Lower leg skin (tissue), 4 donors: Measurements from ENCODE around the gene TMCO1. TPM values are rescaled to one million over a fixed set of nuclear protein-coding genes. Genes with fewer than 3 reads are reported as not detected.
"Not testable (repeated sequence)": the region's sequence is repeated elsewhere in the genome, so short reads cannot be mapped to it uniquely, and the experiment has no call there.

Experiments
- DNase-seq, 2 donors: peaks; one replicate each; pipeline ENCODE4 v3.0.0-alpha.2; 2019; ENCODE audit warnings: low spot score in 2 of 2
- H3K4me3 ChIP-seq: fragments of 200-600 bp; sonication (generic); 2 replicates; pipeline ENCODE4 v1.5.1; 2017; ENCODE audit warnings: mild to moderate bottlenecking, low read depth; ENCODE audit not compliant: poor library complexity, severe bottlenecking
- CTCF ChIP-seq, 3 donors: fragments of 450-650 bp; IDR thresholded peaks; one replicate each; pipeline ENCODE4 v1.5.1; 2016; ENCODE audit warnings: antibody characterized with exemption in 3 of 3, mild to moderate bottlenecking in 3 of 3, moderate library complexity in 2 of 3
- POLR2A ChIP-seq, 2 donors: fragments of 450-650 bp; IDR thresholded peaks; one replicate each; pipeline ENCODE4 v1.6.1; 2016 to 2017; ENCODE audit warnings: antibody characterized with exemption in 2 of 2, mild to moderate bottlenecking in 1 of 2, moderate library complexity in 1 of 2
- WGBS, 2 donors: methylation state at CpG; one replicate each; pipeline ENCODE4 v1.1.5; 2018; 5-methylcytosine and 5-hydroxymethylcytosine counted together
- intact Hi-C: fragments of 100-400 bp; cut with DNase I; formaldehyde crosslinking; loops from one replicate; pipeline ENCODE4 v1.15.0; 2023; ENCODE audit warnings: low total_unique reads
- total RNA-seq, 4 donors: library from RNA; depleted of rRNA; stranded (reverse); fragments of >200 nt; gene quantifications; one replicate each; pipeline ENCODE4 v1.1.0, GENCODE V29; 2016

The TMCO1 gene
- total RNA-seq, 4 donors from 2014 or later: 34.4 to 48.6 (median 42.7) TPM

- whole genome bisulfite sequencing, 2 donors: 93 to 96% methylated on average over 6 of the region's 6 CpGs
- TF ChIP-seq CTCF (IDR thresholded peaks at IDR 0.05) (no peak), POLR2A (IDR thresholded peaks at IDR 0.05) (no peak)
- DNase-seq: no peak
- no peak overlapping the region for H3K4me3 ChIP-seq
- intact Hi-C loops: no loop called here
Measured at GRCh38 chr1:165686121-165686970, 82.3 kb downstream of the TMCO1 start.

- 0 to 98% methylated on average over 1 of the region's 1 CpG for WGBS, 2 donors
- intact Hi-C loops: no loop called here
- H3K4me3 ChIP-seq: no peak overlapping the region
Measured at GRCh38 chr1:165683848-165684485, 84.7 kb downstream of the TMCO1 start.

GRCh38 chr1:165680773-165681172, 87.9 kb downstream of the TMCO1 start:
- 98 to 99% methylated on average over 4 of the region's 4 CpGs for WGBS, 2 donors
- H3K4me3 ChIP-seq: not testable (repeated sequence)

More at GRCh38 chr1:165683848-165684485, 84.7 kb downstream of the TMCO1 start:
- no peak for DNase-seq
- no peak for TF ChIP-seq POLR2A (IDR thresholded peaks at IDR 0.05)
- TF ChIP-seq CTCF (IDR thresholded peaks at IDR 0.05): no peak

GRCh38 chr1:165680303-165680702, 88.4 kb downstream of the TMCO1 start:
- intact Hi-C loops: no loop called here
- H3K4me3 ChIP-seq: no peak overlapping the region
- no peak for DNase-seq
- TF ChIP-seq CTCF (IDR thresholded peaks at IDR 0.05) (no peak), POLR2A (IDR thresholded peaks at IDR 0.05) (no peak)
- WGBS, 2 donors: 89 to 93% methylated on average over 2 of the region's 2 CpGs

More at GRCh38 chr1:165680773-165681172, 87.9 kb downstream of the TMCO1 start:
- DNase-seq, intact Hi-C loops: not testable (repeated sequence)

GRCh38 chr1:165679282-165680036, 89.2 kb downstream of the TMCO1 start:
- no peak overlapping the region for H3K4me3 ChIP-seq
- DNase-seq: no peak
- intact Hi-C loops: no loop called here
- no peak for TF ChIP-seq POLR2A (IDR thresholded peaks at IDR 0.05)
- no peak for TF ChIP-seq CTCF (IDR thresholded peaks at IDR 0.05)
- 95 to 96% methylated on average over 1 of the region's 1 CpG for WGBS, 2 donors

GRCh38 chr1:165678509-165678908, 90.2 kb downstream of the TMCO1 start:
- 0 to 42% methylated on average over 2 of the region's 2 CpGs for WGBS, 2 donors

More at GRCh38 chr1:165678509-165678908, 90.2 kb downstream of the TMCO1 start:
- intact Hi-C loops: no loop called here
- no peak for DNase-seq
- no peak overlapping the region for H3K4me3 ChIP-seq
- no peak for TF ChIP-seq POLR2A (IDR thresholded peaks at IDR 0.05)
- TF ChIP-seq CTCF (IDR thresholded peaks at IDR 0.05): no peak
